Colonic mucosa (tissue), 4 donors: Measurements from ENCODE around the gene AGBL4. TPM values are rescaled to one million over a fixed set of nuclear protein-coding genes. Genes with fewer than 3 reads are reported as not detected.

Source experiments
- DNase-seq: peaks from one replicate; pipeline ENCODE4 v3.0.0-alpha.2; 2020
- H3K27ac ChIP-seq: fragments of 200-600 bp; one replicate; pipeline ENCODE4 v1.8.0; 2021
- H3K27me3 ChIP-seq: fragments of 200-600 bp; one replicate; pipeline ENCODE4 v1.8.0; 2021
- H3K36me3 ChIP-seq: fragments of 200-600 bp; one replicate; pipeline ENCODE4 v1.8.0; 2021
- H3K4me1 ChIP-seq: fragments of 200-600 bp; one replicate; pipeline ENCODE4 v1.8.0; 2021; ENCODE audit warnings: mild to moderate bottlenecking
- H3K4me3 ChIP-seq: fragments of 200-600 bp; one replicate; pipeline ENCODE4 v1.8.0; 2021
- H3K9ac ChIP-seq, 2 donors: one replicate each; pipeline ENCODE4 v1.7.0; 2013; ENCODE audit warnings: control low read depth in 2 of 2, low read depth in 2 of 2, low read length in 2 of 2
- H3K9me3 ChIP-seq: fragments of 200-600 bp; one replicate; pipeline ENCODE4 v1.8.0; 2021
- CTCF ChIP-seq: fragments of 200-600 bp; IDR thresholded peaks from one replicate; pipeline ENCODE4 v1.8.0; 2022; ENCODE audit warnings: antibody characterized with exemption, mild to moderate bottlenecking
- intact Hi-C: fragments of 100-400 bp; cut with DNase I; formaldehyde crosslinking; loops from one replicate; pipeline ENCODE4 v1.14.1; 2022
- total RNA-seq, 2 donors: library from RNA; stranded (reverse); fragmentation: NEBNext Ultra II Directional in 1 of 2; extraction: Animal tissue kit (Norgen Biotek cat#: 25700) in 1 of 2; gene quantifications; one replicate each; pipeline ENCODE4 v1.2.1, GENCODE V29; 2021
- donor health status: healthy.
- donor health status: DM: no; HTN: no; CAD: no.
- donor health status: DM: no; HTN: no; CAD: no.

The AGBL4 gene
- total RNA-seq, 2 donors from 2014 or later: 0.24 to 0.30 TPM

GRCh38 chr1:49226758-49227157 lies 797.0 kb downstream of the AGBL4 start:
- Histone ChIP-seq H3K4me1 (no peaks in the 10 kb centered on the region), H3K4me3 (no peak overlapping the region), H3K9ac (no peak overlapping the region), H3K27me3 (no peaks in the 10 kb centered on the region), H3K36me3 (no peaks in the 10 kb centered on the region), H3K9me3 (no peaks in the 10 kb centered on the region), H3K27ac (no peak overlapping the region)
- intact Hi-C loops: no loop called here
- TF ChIP-seq CTCF: no peak
- DNase-seq: no peak

GRCh38 chr1:49225464-49225863 lies 798.3 kb downstream of the AGBL4 start:
- Histone ChIP-seq H3K4me3 (no peak overlapping the region), H3K9ac (no peak overlapping the region), H3K9me3 (no peaks in the 10 kb centered on the region), H3K4me1 (no peaks in the 10 kb centered on the region), H3K36me3 (no peaks in the 10 kb centered on the region), H3K27me3 (no peaks in the 10 kb centered on the region), H3K27ac (no peak overlapping the region)
- intact Hi-C loops: no loop called here
- no peak for DNase-seq
- TF ChIP-seq CTCF: no peak

GRCh38 chr1:49213301-49213700 lies 810.5 kb downstream of the AGBL4 start:
- no peak overlapping the region for H3K9ac ChIP-seq
- DNase-seq: no peak
- no peak for TF ChIP-seq CTCF
- no peak overlapping the region for H3K27ac ChIP-seq
- no peaks in the 10 kb centered on the region for H3K27me3 ChIP-seq
- intact Hi-C loops: no loop called here
- H3K36me3 ChIP-seq: no peaks in the 10 kb centered on the region
- H3K9me3 ChIP-seq: no peaks in the 10 kb centered on the region
- no peaks in the 10 kb centered on the region for H3K4me1 ChIP-seq
- no peak overlapping the region for H3K4me3 ChIP-seq

- Histone ChIP-seq H3K4me3 (no peak overlapping the region), H3K9me3 (no peaks in the 10 kb centered on the region), H3K36me3 (no peaks in the 10 kb centered on the region), H3K9ac (no peak overlapping the region), H3K27ac (no peak overlapping the region), H3K4me1 (no peaks in the 10 kb centered on the region), H3K27me3 (no peaks in the 10 kb centered on the region)
- TF ChIP-seq CTCF: no peak
- DNase-seq: no peak
- intact Hi-C loops: no loop called here
Measured at GRCh38 chr1:49208712-49209111, 815.0 kb downstream of the AGBL4 start.

GRCh38 chr1:49204720-49205119 lies 819.0 kb downstream of the AGBL4 start:
- Histone ChIP-seq H3K36me3 (no peaks in the 10 kb centered on the region), H3K4me3 (no peak overlapping the region), H3K27me3 (no peaks in the 10 kb centered on the region), H3K9ac (no peak overlapping the region), H3K27ac (no peak overlapping the region), H3K9me3 (peaks cover 3% of the 10 kb centered on the region), H3K4me1 (no peaks in the 10 kb centered on the region)
- no peak for TF ChIP-seq CTCF
- DNase-seq: no peak
- intact Hi-C loops: no loop called here

- DNase-seq: no peak
- Histone ChIP-seq H3K9me3 (peaks cover 3% of the 10 kb centered on the region), H3K4me1 (no peaks in the 10 kb centered on the region), H3K27ac (no peak overlapping the region), H3K36me3 (no peaks in the 10 kb centered on the region), H3K9ac (no peak overlapping the region), H3K4me3 (no peak overlapping the region), H3K27me3 (no peaks in the 10 kb centered on the region)
- intact Hi-C loops: no loop called here
- TF ChIP-seq CTCF: no peak
Measured at GRCh38 chr1:49200738-49201137, 823.0 kb downstream of the AGBL4 start.
